GM12878 (cell line): ENCODE data around the gene AKR1B1.

Experiments
- CTCF ChIP-seq, 3 experiments: IDR thresholded peaks in 2 of 3; conservative IDR thresholded peaks in 1 of 3; 2 replicates each; pipeline ENCODE4 v1.5.1; 2011; ENCODE audit warnings: low read depth in 3 of 3, low read length in 3 of 3, mild to moderate bottlenecking in 3 of 3, control low read depth in 2 of 3, moderate library complexity in 2 of 3, inconsistent platforms in 1 of 3, mixed read lengths in 1 of 3; ENCODE audit not compliant: control insufficient read depth in 2 of 3, insufficient read depth in 1 of 3; ENCODE audit errors: extremely low read depth in 1 of 3
- MEF2A ChIP-seq: IDR thresholded peaks from 2 replicates; pipeline ENCODE4 v1.6.1; 2011; ENCODE audit warnings: low read depth, mild to moderate bottlenecking, low read length, moderate library complexity; ENCODE audit not compliant: insufficient read depth

DNA sequence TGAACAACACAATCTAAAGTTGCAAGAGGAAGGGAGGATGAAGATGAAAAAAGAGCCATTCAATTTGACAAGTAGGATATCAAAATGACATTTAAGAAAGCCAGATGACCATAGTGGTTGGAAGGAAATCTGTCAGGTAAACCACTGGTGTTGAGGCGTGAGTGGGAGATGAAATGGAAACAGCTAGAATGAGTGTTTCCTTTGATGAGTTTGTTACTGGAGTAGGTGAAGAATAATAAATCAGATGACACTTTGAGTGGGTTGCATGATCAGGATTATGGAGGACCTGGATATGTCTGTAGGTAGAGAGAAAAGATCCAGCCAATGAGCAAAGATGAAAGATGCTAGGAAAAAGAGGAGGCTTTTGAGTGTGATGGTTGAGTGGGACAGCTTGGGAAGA lies 33.1 kb downstream of the AKR1B1 start:
- TF ChIP-seq CTCF (IDR thresholded peaks at IDR 0.05 in 2 of 3, conservative IDR thresholded peaks at IDR 0.05 in 1 of 3; ENCODE audit: control insufficient read depth in 2 of 3, extremely low read depth in 1 of 3, insufficient read depth in 1 of 3, low read depth in 3 of 3, low read length in 3 of 3), result no peak
- no peak for TF ChIP-seq MEF2A
